Stimulated activated CD8-positive, alpha-beta memory T cell treated with anti-CD3 and anti-CD28 coated beads, Interleukin-4, amount 100 ng/mL, for 1 hour (primary cell): ENCODE measurements around the gene TNFRSF17.
"Not testable (repeated sequence)": the region's sequence is repeated elsewhere in the genome, so short reads cannot be mapped to it uniquely, and the experiment has no call there.

Source experiments
- DNase-seq, 2 donors: peaks; one replicate each; pipeline ENCODE4 v3.0.0-alpha.2; 2020; ENCODE audit warnings: low read depth in 2 of 2, low spot score in 1 of 2

The TNFRSF17 gene

GRCh38 chr16:11970292-11970691, 5.3 kb downstream of the TNFRSF17 start:
- not testable (repeated sequence) for DNase-seq

GRCh38 chr16:11972128-11972527, 7.1 kb downstream of the TNFRSF17 start:
- no peak for DNase-seq

- DNase-seq: no peak
These were observed 8.1 kb downstream of the TNFRSF17 start for GRCh38 chr16:11973070-11973469.

- no peak for DNase-seq
These were observed 11.9 kb downstream of the TNFRSF17 start for GRCh38 chr16:11976850-11977375.

GRCh38 chr16:11977376-11978041, 12.5 kb downstream of the TNFRSF17 start:
- DNase-seq: no peak

- no peak for DNase-seq
These were observed 13.1 kb downstream of the TNFRSF17 start for GRCh38 chr16:11978080-11978479.

- DNase-seq: no peak
These were observed 14.1 kb downstream of the TNFRSF17 start for GRCh38 chr16:11979013-11979672.

GRCh38 chr16:11980136-11980844, 15.3 kb downstream of the TNFRSF17 start:
- DNase-seq: no peak

- DNase-seq: no peak
These were observed 20.2 kb downstream of the TNFRSF17 start for GRCh38 chr16:11985250-11985649.

- DNase-seq: no peak
These were observed 21.6 kb downstream of the TNFRSF17 start for GRCh38 chr16:11986521-11987057.

GRCh38 chr16:11988258-11988978, 23.4 kb downstream of the TNFRSF17 start:
- DNase-seq: no peak

GRCh38 chr16:11990702-11991390, 25.8 kb downstream of the TNFRSF17 start:
- no peak for DNase-seq

GRCh38 chr16:11992008-11992584, 27.1 kb downstream of the TNFRSF17 start:
- no peak for DNase-seq

GRCh38 chr16:11992586-11993524, 27.8 kb downstream of the TNFRSF17 start:
- DNase-seq: no peak

GRCh38 chr16:11994143-11995119, 29.4 kb downstream of the TNFRSF17 start:
- no peak for DNase-seq

- DNase-seq: no peak
These were observed 31.7 kb downstream of the TNFRSF17 start for GRCh38 chr16:11996433-11997330.

- DNase-seq: no peak
These were observed 35.0 kb downstream of the TNFRSF17 start for GRCh38 chr16:12000032-12000431.
